ENCODE measurements around the gene SEC22C.

DNA sequence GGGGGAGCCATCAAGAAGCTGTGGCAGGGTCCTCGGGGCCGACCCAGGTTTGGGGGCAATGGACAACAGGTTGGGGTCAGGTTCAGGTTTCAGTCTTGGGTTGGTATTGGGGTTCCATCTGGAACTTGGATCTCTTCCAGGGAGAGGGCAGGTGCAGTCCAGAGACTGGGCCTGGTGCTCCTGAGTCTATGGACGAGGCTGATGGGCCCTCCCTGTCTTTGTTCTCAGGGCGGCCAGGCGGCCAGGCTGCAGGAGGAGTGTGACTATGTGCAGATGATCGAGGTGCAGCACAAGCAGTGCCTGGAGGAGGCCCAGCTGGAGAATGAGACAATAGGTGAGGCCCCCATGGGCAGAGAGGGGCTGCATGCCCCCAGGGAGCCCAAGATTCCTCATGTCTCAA, 68.2 kb downstream of the SEC22C start:
- TF ChIP-seq, protein P1, sequence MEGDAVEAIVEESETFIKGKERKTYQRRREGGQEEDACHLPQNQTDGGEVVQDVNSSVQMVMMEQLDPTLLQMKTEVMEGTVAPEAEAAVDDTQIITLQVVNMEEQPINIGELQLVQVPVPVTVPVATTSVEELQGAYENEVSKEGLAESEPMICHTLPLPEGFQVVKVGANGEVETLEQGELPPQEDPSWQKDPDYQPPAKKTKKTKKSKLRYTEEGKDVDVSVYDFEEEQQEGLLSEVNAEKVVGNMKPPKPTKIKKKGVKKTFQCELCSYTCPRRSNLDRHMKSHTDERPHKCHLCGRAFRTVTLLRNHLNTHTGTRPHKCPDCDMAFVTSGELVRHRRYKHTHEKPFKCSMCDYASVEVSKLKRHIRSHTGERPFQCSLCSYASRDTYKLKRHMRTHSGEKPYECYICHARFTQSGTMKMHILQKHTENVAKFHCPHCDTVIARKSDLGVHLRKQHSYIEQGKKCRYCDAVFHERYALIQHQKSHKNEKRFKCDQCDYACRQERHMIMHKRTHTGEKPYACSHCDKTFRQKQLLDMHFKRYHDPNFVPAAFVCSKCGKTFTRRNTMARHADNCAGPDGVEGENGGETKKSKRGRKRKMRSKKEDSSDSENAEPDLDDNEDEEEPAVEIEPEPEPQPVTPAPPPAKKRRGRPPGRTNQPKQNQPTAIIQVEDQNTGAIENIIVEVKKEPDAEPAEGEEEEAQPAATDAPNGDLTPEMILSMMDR (conservative IDR thresholded peaks at IDR 0.05) = no peak
- no peak for TF ChIP-seq EZH2 (IDR thresholded peaks at IDR 0.05; ENCODE audit: low read depth)
